Measurements from ENCODE around the gene ANGPTL4. TPM values are rescaled to one million over a fixed set of nuclear protein-coding genes. Genes with fewer than 3 reads are reported as not detected.
"Not testable (repeated sequence)": the region's sequence is repeated elsewhere in the genome, so short reads cannot be mapped to it uniquely, and the experiment has no call there.

Gene ANGPTL4
- total and polyA plus RNA-seq, 5 donors: 5.9 to 89.3 (median 8.5) TPM

GRCh38 chr19:8384569-8384968 is 20.6 kb downstream of the ANGPTL4 start:
- intact Hi-C loops (cut with DNase I); DNase-seq; H3K4me1 ChIP-seq (ENCODE audit: control insufficient read depth, insufficient read depth, low read length); H3K27me3 ChIP-seq (ENCODE audit: control insufficient read depth, insufficient read depth); H3K4me3 ChIP-seq (ENCODE audit: low read length); H3K9me3 ChIP-seq (ENCODE audit: control insufficient read depth, low read length); H3K27ac ChIP-seq (ENCODE audit: low read length); ATAC-seq: not testable (repeated sequence)
- WGBS: 81% methylated on average over 4 of the region's 4 CpGs

- H3K27ac ChIP-seq (ENCODE audit: low read length); intact Hi-C loops (cut with DNase I); H3K4me3 ChIP-seq (ENCODE audit: low read length); DNase-seq; H3K4me1 ChIP-seq (ENCODE audit: control insufficient read depth, insufficient read depth, low read length); ATAC-seq; H3K27me3 ChIP-seq (ENCODE audit: control insufficient read depth, insufficient read depth); H3K9me3 ChIP-seq (ENCODE audit: control insufficient read depth, low read length): not testable (repeated sequence)
- WGBS: 63% methylated on average over 2 of the region's 2 CpGs
Observed at GRCh38 chr19:8385103-8385502, 21.1 kb downstream of the ANGPTL4 start.

GRCh38 chr19:8385566-8385965 is 21.6 kb downstream of the ANGPTL4 start:
- intact Hi-C loops (cut with DNase I); H3K27me3 ChIP-seq (ENCODE audit: control insufficient read depth, insufficient read depth); H3K4me3 ChIP-seq (ENCODE audit: low read length); H3K4me1 ChIP-seq (ENCODE audit: control insufficient read depth, insufficient read depth, low read length); H3K27ac ChIP-seq (ENCODE audit: low read length); DNase-seq; ATAC-seq; H3K9me3 ChIP-seq (ENCODE audit: control insufficient read depth, low read length): not testable (repeated sequence)
- 90% methylated on average over 3 of the region's 3 CpGs for WGBS

GRCh38 chr19:8386419-8386818 is 22.5 kb downstream of the ANGPTL4 start:
- not testable (repeated sequence) for H3K9me3 ChIP-seq (ENCODE audit: control insufficient read depth, low read length)
- WGBS: 81% methylated on average over 9 of the region's 9 CpGs

GRCh38 chr19:8386990-8387389 is 23.0 kb downstream of the ANGPTL4 start:
- no peaks in the 10 kb centered on the region for H3K27me3 ChIP-seq (ENCODE audit: control insufficient read depth, insufficient read depth)
- peaks cover 9% of the 10 kb centered on the region for H3K4me1 ChIP-seq (ENCODE audit: control insufficient read depth, insufficient read depth, low read length)
- H3K9me3 ChIP-seq (ENCODE audit: control insufficient read depth, low read length): no peaks in the 10 kb centered on the region
- H3K4me3 ChIP-seq (ENCODE audit: low read length): no peak overlapping the region
- no peak overlapping the region for H3K27ac ChIP-seq (ENCODE audit: low read length)
- intact Hi-C loops (cut with DNase I): no loop called here
- 71% methylated on average over 4 of the region's 4 CpGs for WGBS
- DNase-seq: no peak
- ATAC-seq: no peak

More at GRCh38 chr19:8386419-8386818, 22.5 kb downstream of the ANGPTL4 start:
- H3K4me3 ChIP-seq (ENCODE audit: low read length); H3K27me3 ChIP-seq (ENCODE audit: control insufficient read depth, insufficient read depth); ATAC-seq; H3K4me1 ChIP-seq (ENCODE audit: control insufficient read depth, insufficient read depth, low read length); H3K27ac ChIP-seq (ENCODE audit: low read length); intact Hi-C loops (cut with DNase I); DNase-seq: not testable (repeated sequence)

- Histone ChIP-seq H3K27me3 (ENCODE audit: control insufficient read depth, insufficient read depth) (no peaks in the 10 kb centered on the region), H3K4me1 (ENCODE audit: control insufficient read depth, insufficient read depth, low read length) (peaks cover 10% of the 10 kb centered on the region), H3K9me3 (ENCODE audit: control insufficient read depth, low read length) (no peaks in the 10 kb centered on the region), H3K4me3 (ENCODE audit: low read length) (no peak overlapping the region), H3K27ac (ENCODE audit: low read length) (no peak overlapping the region)
- intact Hi-C loops (cut with DNase I): no loop called here
- 89% methylated on average over 16 of the region's 16 CpGs for WGBS
- DNase-seq (no peak), ATAC-seq (no peak)
Observed at GRCh38 chr19:8387688-8388611, 24.0 kb downstream of the ANGPTL4 start.

- H3K27me3 ChIP-seq (ENCODE audit: control insufficient read depth, insufficient read depth): no peaks in the 10 kb centered on the region
- no peak overlapping the region for H3K27ac ChIP-seq (ENCODE audit: low read length)
- DNase-seq (no peak), ATAC-seq (no peak)
- no peak overlapping the region for H3K4me3 ChIP-seq (ENCODE audit: low read length)
- no peaks in the 10 kb centered on the region for H3K9me3 ChIP-seq (ENCODE audit: control insufficient read depth, low read length)
- WGBS: 49% methylated on average over 2 of the region's 2 CpGs
- peaks cover 16% of the 10 kb centered on the region for H3K4me1 ChIP-seq (ENCODE audit: control insufficient read depth, insufficient read depth, low read length)
- intact Hi-C loops (cut with DNase I): no loop called here
Observed at GRCh38 chr19:8388612-8388958, 24.6 kb downstream of the ANGPTL4 start.

- WGBS: under 1% methylated on average over 70 of the region's 70 CpGs
- H3K4me1 ChIP-seq (ENCODE audit: control insufficient read depth, insufficient read depth, low read length): peaks cover 24% of the 10 kb centered on the region
- intact Hi-C loops (cut with DNase I): loop anchor here in 1 of 4 donors (5.0 kb wide), 1 partner anchor 33 kb away; no protein-coding TSS in a partner anchor
- no peaks in the 10 kb centered on the region for H3K9me3 ChIP-seq (ENCODE audit: control insufficient read depth, low read length)
- ATAC-seq: peak; percentile 91 to 96
- DNase-seq: peak; percentile 99 to 100 (median 100)
- peak within 1 kb of the TSS; percentile 100 for H3K27ac ChIP-seq (ENCODE audit: low read length)
- peak within 1 kb of the TSS; percentile 97 for H3K4me3 ChIP-seq (ENCODE audit: low read length)
- H3K27me3 ChIP-seq (ENCODE audit: control insufficient read depth, insufficient read depth): no peaks in the 10 kb centered on the region
Observed at GRCh38 chr19:8389891-8390616, 26.1 kb downstream of the ANGPTL4 start, which contains the start of gene RAB11B. Gene RAB11B (plus strand): TSS chr19:8390360. CDS start chr19:8390417, 57 bp downstream.

- Histone ChIP-seq H3K4me3 (ENCODE audit: low read length) (peak overlapping the region; percentile 97), H3K4me1 (ENCODE audit: control insufficient read depth, insufficient read depth, low read length) (peaks cover 25% of the 10 kb centered on the region), H3K27me3 (ENCODE audit: control insufficient read depth, insufficient read depth) (no peaks in the 10 kb centered on the region), H3K27ac (ENCODE audit: low read length) (peak overlapping the region; percentile 100), H3K9me3 (ENCODE audit: control insufficient read depth, low read length) (no peaks in the 10 kb centered on the region)
- peak; percentile 97 to 99 (median 98) for DNase-seq
- ATAC-seq: peak; percentile 85 to 89
- intact Hi-C loops (cut with DNase I): loop anchor here in 1 of 4 donors (5.0 kb wide), 1 partner anchor 33 kb away; no protein-coding TSS in a partner anchor
- WGBS: 1% methylated on average over 28 of the region's 28 CpGs
Observed at GRCh38 chr19:8390617-8390981, 26.6 kb downstream of the ANGPTL4 start.

- Histone ChIP-seq H3K4me3 (ENCODE audit: low read length) (peak overlapping the region; percentile 97), H3K9me3 (ENCODE audit: control insufficient read depth, low read length) (no peaks in the 10 kb centered on the region), H3K4me1 (ENCODE audit: control insufficient read depth, insufficient read depth, low read length) (peaks cover 25% of the 10 kb centered on the region), H3K27me3 (ENCODE audit: control insufficient read depth, insufficient read depth) (no peaks in the 10 kb centered on the region), H3K27ac (ENCODE audit: low read length) (peak overlapping the region; percentile 68)
- ATAC-seq (no peak), DNase-seq (peak in 1 of 3 donors; percentile 71)
- 68% methylated on average over 23 of the region's 23 CpGs for WGBS
- intact Hi-C loops (cut with DNase I): loop anchor here in 1 of 4 donors (5.0 kb wide), 1 partner anchor 34 kb away; no protein-coding TSS in a partner anchor
Observed at GRCh38 chr19:8391198-8392016, 27.5 kb downstream of the ANGPTL4 start.
